Upper lobe of left lung (tissue), 6 donors: ENCODE measurements around the gene PCYT2. TPM values are rescaled to one million over a fixed set of nuclear protein-coding genes. Genes with fewer than 3 reads are reported as not detected.
A peak's percentile ranks its signal among the peaks of the same experiment; 100 is the strongest.

Experiments
- ATAC-seq, 2 donors: fragments of 200-7000 bp; cut with Tn5 transposase; one replicate each; pipeline ENCODE4 v1.9.1; 2022; ENCODE audit warnings: mild to moderate bottlenecking in 2 of 2, moderate library complexity in 2 of 2; ENCODE audit not compliant: low FRiP score in 2 of 2
- DNase-seq, 2 donors: peaks; one replicate each; pipeline ENCODE4 v3.0.0-alpha.2; 2019 to 2020
- H3K27ac ChIP-seq, 4 donors: fragments of 200-600 bp; sonication (generic); one replicate each; pipeline ENCODE4 v1.5.1; 2016 to 2019
- H3K27me3 ChIP-seq, 4 donors: fragments of 200-600 bp; sonication (generic); one replicate each; pipeline ENCODE4 v1.5.1; 2017 to 2019
- H3K36me3 ChIP-seq, 4 donors: fragments of 200-600 bp; sonication (generic); one replicate each; pipeline ENCODE4 v1.5.1; 2016 to 2019
- H3K4me1 ChIP-seq, 4 donors: fragments of 200-600 bp; sonication (generic); one replicate each; pipeline ENCODE4 v1.5.1; 2018 to 2019
- H3K4me3 ChIP-seq, 4 donors: fragments of 200-600 bp; sonication (generic); one replicate each; pipeline ENCODE4 v1.5.1; 2017 to 2019; ENCODE audit warnings: mild to moderate bottlenecking in 2 of 4, moderate library complexity in 1 of 4
- H3K9me3 ChIP-seq, 4 donors: fragments of 200-600 bp; sonication (generic); one replicate each; pipeline ENCODE4 v1.5.1; 2018 to 2019
- CTCF ChIP-seq, 6 experiments: fragments of 450-650 bp in 4 of 6; fragments of 200-600 bp in 2 of 6; sonication (generic) in 2 of 6; IDR thresholded peaks; one replicate each; pipeline ENCODE4 v1.5.1; 2016 to 2019; ENCODE audit warnings: antibody characterized with exemption in 6 of 6
- EP300 ChIP-seq, 4 donors: sonication (generic); formaldehyde crosslinking; IDR thresholded peaks; one replicate each; pipeline ENCODE4 v1.5.1; 2017; ENCODE audit warnings: antibody characterized with exemption in 4 of 4, control low read depth in 2 of 4
- POLR2A ChIP-seq, 4 donors: fragments of 450-650 bp; IDR thresholded peaks; one replicate each; pipeline ENCODE4 v1.5.1; 2016 to 2017; ENCODE audit warnings: antibody characterized with exemption in 4 of 4, mild to moderate bottlenecking in 2 of 4
- POLR2AphosphoS5 ChIP-seq, 2 donors: sonication (generic); formaldehyde crosslinking; IDR thresholded peaks; one replicate each; pipeline ENCODE4 v1.5.1; 2017; ENCODE audit warnings: antibody characterized with exemption in 2 of 2
- WGBS, 2 donors: methylation state at CpG; one replicate each; pipeline ENCODE4 v1.1.5; 2017 to 2018; 5-methylcytosine and 5-hydroxymethylcytosine counted together
- total RNA-seq, 6 donors: library from RNA; depleted of rRNA in 4 of 6; stranded (reverse); fragments of >200 nt in 4 of 6; gene quantifications; one replicate each; pipeline versions ENCODE4 v1.1.0 to v1.2.1, GENCODE V29; 2016 to 2021
- donor health status: DM: no; HTN: no; CAD: no; lungs with moderate emphysema.
- donor health status: DM: no; HTN: yes; CAD: no; lungs with severe emphysema.

Gene PCYT2
- total RNA-seq, 6 donors from 2014 or later: 29.1 to 63.1 (median 52.2) TPM

- WGBS, 2 donors: 91 to 100% methylated on average over 3 of the region's 3 CpGs
Observed at GRCh38 chr17:81878294-81878693, 32.9 kb downstream of the PCYT2 start.

GRCh38 chr17:81877569-81877968 is 33.6 kb downstream of the PCYT2 start:
- ATAC-seq (no peak), DNase-seq (no peak)
- peaks cover 0 to 12% (median 6%) of the 10 kb centered on the region in 4 donors for H3K36me3 ChIP-seq

More at GRCh38 chr17:81878294-81878693, 32.9 kb downstream of the PCYT2 start:
- Histone ChIP-seq H3K9me3 (no peaks in the 10 kb centered on the region), H3K4me3 (no peak overlapping the region), H3K27ac (no peak overlapping the region), H3K36me3 (peaks cover 0 to 15% (median 6%) of the 10 kb centered on the region in 4 donors), H3K27me3 (no peaks in the 10 kb centered on the region), H3K4me1 (no peaks in the 10 kb centered on the region)
- no peak for DNase-seq
- no peak for ATAC-seq
- TF ChIP-seq POLR2A (IDR thresholded peaks at IDR 0.05) (no peak), POLR2AphosphoS5 (IDR thresholded peaks at IDR 0.05) (no peak), CTCF (IDR thresholded peaks at IDR 0.05) (no peak), EP300 (IDR thresholded peaks at IDR 0.05) (no peak)

GRCh38 chr17:81871387-81872230 is 39.6 kb downstream of the PCYT2 start:
- peak; percentile 92 to 100 for DNase-seq
- peaks cover 36 to 58% (median 43%) of the 10 kb centered on the region in 4 donors for H3K4me1 ChIP-seq
- WGBS, 2 donors: 1% methylated on average over 58 of the region's 86 CpGs; no CpG with 5 or more reads in 1 of the 2 donors

More at GRCh38 chr17:81877569-81877968, 33.6 kb downstream of the PCYT2 start:
- Histone ChIP-seq H3K27ac (no peak overlapping the region), H3K9me3 (no peaks in the 10 kb centered on the region), H3K27me3 (no peaks in the 10 kb centered on the region), H3K4me3 (no peak overlapping the region), H3K4me1 (peaks cover 3 to 7% (median 4%) of the 10 kb centered on the region in 4 donors)
- no peak for TF ChIP-seq POLR2A (IDR thresholded peaks at IDR 0.05)
- no peak for TF ChIP-seq EP300 (IDR thresholded peaks at IDR 0.05)
- TF ChIP-seq POLR2AphosphoS5 (IDR thresholded peaks at IDR 0.05): no peak
- no peak for TF ChIP-seq CTCF (IDR thresholded peaks at IDR 0.05)
- WGBS, 2 donors: 91 to 95% methylated on average over 5 of the region's 5 CpGs

GRCh38 chr17:81870981-81871386 is 40.2 kb downstream of the PCYT2 start, which contains the start of gene ARHGDIA:
ARHGDIA (minus strand) TSS chr17:81871337; CDS start chr17:81869930, 1,407 bp downstream.
- no peaks in the 10 kb centered on the region for H3K27me3 ChIP-seq
- 0% methylated on average over 8 of the region's 64 CpGs; no CpG with 5 or more reads in 1 of the 2 donors for WGBS, 2 donors
- peaks cover 14 to 43% (median 27%) of the 10 kb centered on the region in 4 donors for H3K36me3 ChIP-seq
- peak within 1 kb of the TSS; percentile 67 to 98 (median 87) for H3K4me3 ChIP-seq
- H3K4me1 ChIP-seq: peaks cover 37 to 58% (median 44%) of the 10 kb centered on the region in 4 donors
- H3K27ac ChIP-seq: peak within 1 kb of the TSS; percentile 92 to 99 (median 96)
- no peaks in the 10 kb centered on the region for H3K9me3 ChIP-seq
- TF ChIP-seq EP300 (IDR thresholded peaks at IDR 0.05) (no peak), CTCF (IDR thresholded peaks at IDR 0.05) (no peak), POLR2AphosphoS5 (IDR thresholded peaks at IDR 0.05) (no peak), POLR2A (IDR thresholded peaks at IDR 0.05) (no peak)
- ATAC-seq (peak; percentile 2 to 70), DNase-seq (no peak)

More at GRCh38 chr17:81871387-81872230, 39.6 kb downstream of the PCYT2 start:
- Histone ChIP-seq H3K4me3 (peak overlapping the region; percentile 67 to 98 (median 80)), H3K9me3 (no peaks in the 10 kb centered on the region), H3K27me3 (no peaks in the 10 kb centered on the region), H3K36me3 (peaks cover 14 to 38% (median 27%) of the 10 kb centered on the region in 4 donors), H3K27ac (peak overlapping the region; percentile 92 to 99 (median 96))
- TF ChIP-seq POLR2AphosphoS5 (IDR thresholded peaks at IDR 0.05) (peak; percentile 99 to 100), EP300 (IDR thresholded peaks at IDR 0.05) (peak in 1 of 4 donors; percentile 88), POLR2A (IDR thresholded peaks at IDR 0.05) (peak in 3 of 4 donors; percentile 56 to 98 (median 82)), CTCF (IDR thresholded peaks at IDR 0.05) (peak in 5 of 6 experiments; percentile 38 to 75 (median 57))
- ATAC-seq: peak; percentile 45 to 84
